Measurements from ENCODE around the gene HEXD. TPM values are rescaled to one million over a fixed set of nuclear protein-coding genes. Genes with fewer than 3 reads are reported as not detected.

The HEXD gene
- total RNA-seq, 1 donor from 2014 or later, result 9.7 TPM

DNA sequence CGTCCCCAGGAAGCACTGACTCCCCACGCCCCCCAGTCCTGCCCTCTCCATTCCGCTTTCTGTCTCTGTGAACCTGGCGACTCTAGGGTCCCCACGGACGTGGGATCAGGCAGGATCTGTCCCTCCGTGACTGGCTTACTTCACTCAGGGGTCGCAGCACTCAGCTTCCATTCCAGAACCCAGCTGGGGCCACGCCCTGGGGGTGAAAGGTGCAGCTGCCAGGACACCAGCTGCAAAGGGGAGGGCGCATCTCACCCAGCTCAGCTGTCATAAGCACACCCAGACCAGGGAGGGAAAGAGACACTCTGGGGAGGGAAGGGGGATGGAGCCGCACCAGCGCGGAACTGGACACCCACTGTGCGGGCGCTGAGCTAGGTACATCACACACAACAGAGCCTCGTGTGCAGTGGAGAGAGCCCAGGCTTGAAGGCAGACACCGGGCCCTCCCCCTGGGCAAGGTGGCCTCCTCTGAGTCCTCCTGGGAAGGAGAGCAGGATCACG is 18.5 kb upstream of the HEXD start:
- TF ChIP-seq, protein P1, sequence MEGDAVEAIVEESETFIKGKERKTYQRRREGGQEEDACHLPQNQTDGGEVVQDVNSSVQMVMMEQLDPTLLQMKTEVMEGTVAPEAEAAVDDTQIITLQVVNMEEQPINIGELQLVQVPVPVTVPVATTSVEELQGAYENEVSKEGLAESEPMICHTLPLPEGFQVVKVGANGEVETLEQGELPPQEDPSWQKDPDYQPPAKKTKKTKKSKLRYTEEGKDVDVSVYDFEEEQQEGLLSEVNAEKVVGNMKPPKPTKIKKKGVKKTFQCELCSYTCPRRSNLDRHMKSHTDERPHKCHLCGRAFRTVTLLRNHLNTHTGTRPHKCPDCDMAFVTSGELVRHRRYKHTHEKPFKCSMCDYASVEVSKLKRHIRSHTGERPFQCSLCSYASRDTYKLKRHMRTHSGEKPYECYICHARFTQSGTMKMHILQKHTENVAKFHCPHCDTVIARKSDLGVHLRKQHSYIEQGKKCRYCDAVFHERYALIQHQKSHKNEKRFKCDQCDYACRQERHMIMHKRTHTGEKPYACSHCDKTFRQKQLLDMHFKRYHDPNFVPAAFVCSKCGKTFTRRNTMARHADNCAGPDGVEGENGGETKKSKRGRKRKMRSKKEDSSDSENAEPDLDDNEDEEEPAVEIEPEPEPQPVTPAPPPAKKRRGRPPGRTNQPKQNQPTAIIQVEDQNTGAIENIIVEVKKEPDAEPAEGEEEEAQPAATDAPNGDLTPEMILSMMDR (IDR thresholded peaks at IDR 0.05; ENCODE audit: insufficient read depth, low read length, severe bottlenecking), result no peak
- DNase-seq (ENCODE audit: low read depth) (no peak), FAIRE-seq (no peak)
- H3K27me3 ChIP-seq (ENCODE audit: control insufficient read depth, insufficient read depth, low read length), result no peaks in the 10 kb centered on the region
- peaks cover 9% of the 10 kb centered on the region for H3K36me3 ChIP-seq (ENCODE audit: control insufficient read depth, insufficient read depth, low read length)
- no peak overlapping the region for H3K4me3 ChIP-seq (ENCODE audit: low read depth, low read length)

DNA sequence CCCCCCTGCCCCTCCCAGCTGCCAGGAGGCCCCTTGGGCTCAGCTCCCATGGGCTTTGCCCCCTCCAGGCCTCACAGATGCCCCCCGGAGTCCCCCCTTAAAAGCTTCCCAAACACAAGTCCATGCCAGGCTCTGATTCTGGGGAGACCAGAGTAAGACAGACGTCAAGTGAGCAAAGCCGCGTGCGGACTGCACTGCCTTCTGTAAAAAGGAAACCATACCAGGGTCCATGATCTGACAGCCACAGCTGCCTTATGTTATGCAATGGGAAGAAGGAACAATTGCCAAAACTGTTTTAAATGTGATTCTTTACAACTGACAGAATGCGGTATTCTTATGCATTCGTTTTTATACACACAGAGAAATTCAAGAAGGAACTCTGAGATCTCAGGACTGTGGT is 17.9 kb upstream of the HEXD start:
- FAIRE-seq (no peak), DNase-seq (ENCODE audit: low read depth) (no peak)
- H3K36me3 ChIP-seq (ENCODE audit: control insufficient read depth, insufficient read depth, low read length), result peaks cover 9% of the 10 kb centered on the region
- H3K4me3 ChIP-seq (ENCODE audit: low read depth, low read length), result no peak overlapping the region
- H3K27me3 ChIP-seq (ENCODE audit: control insufficient read depth, insufficient read depth, low read length), result no peaks in the 10 kb centered on the region
- TF ChIP-seq, protein P1 (IDR thresholded peaks at IDR 0.05; ENCODE audit: insufficient read depth, low read length, severe bottlenecking), result no peak

DNA sequence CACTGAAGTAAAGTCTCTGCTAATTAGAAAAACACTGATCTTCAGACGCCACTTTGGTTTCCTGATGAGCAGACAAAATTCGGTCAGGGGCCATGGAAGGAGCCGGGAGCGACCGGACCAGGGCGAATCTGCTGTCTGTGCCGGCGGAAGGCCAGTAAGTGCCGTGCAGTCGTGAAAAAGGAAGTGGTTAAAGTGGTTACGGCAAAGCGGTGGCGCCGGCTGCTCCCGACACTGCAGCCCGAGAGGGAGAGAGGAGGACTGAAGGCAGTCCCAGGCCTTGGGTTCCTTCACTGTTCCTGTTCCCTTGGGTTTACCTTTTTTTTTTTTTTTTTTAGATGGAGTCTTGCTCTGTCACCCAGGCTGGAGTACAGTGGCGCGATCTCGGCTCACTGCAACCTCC is 17.3 kb upstream of the HEXD start:
- no peak for FAIRE-seq
- H3K27me3 ChIP-seq (ENCODE audit: control insufficient read depth, insufficient read depth, low read length), result no peaks in the 10 kb centered on the region

DNA sequence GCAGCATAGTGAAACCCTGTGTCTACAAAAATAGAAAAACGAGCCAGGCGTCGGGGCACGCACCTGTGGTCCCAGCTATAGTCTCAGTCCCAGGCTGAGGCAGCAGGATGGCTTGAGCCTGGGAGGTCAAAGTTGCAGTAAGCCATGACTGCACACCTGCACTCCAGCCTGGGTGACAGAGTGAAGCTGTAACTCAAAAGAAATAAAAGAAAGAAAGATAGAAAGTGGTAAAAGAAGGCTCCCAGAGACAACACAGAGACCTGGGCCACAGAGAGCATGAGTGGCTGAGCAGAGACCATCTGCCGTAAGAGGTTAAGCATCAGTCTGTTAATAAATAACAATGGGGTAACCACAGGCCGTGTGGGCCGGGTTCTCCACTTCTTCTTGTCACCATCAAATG is 15.3 kb upstream of the HEXD start:
- Histone ChIP-seq H3K4me3 (ENCODE audit: low read depth, low read length) (no peak overlapping the region), H3K27me3 (ENCODE audit: control insufficient read depth, insufficient read depth, low read length) (no peaks in the 10 kb centered on the region), H3K36me3 (ENCODE audit: control insufficient read depth, insufficient read depth, low read length) (peaks cover 11% of the 10 kb centered on the region)
- FAIRE-seq (no peak), DNase-seq (ENCODE audit: low read depth) (no peak)
- TF ChIP-seq, protein P1 (IDR thresholded peaks at IDR 0.05; ENCODE audit: insufficient read depth, low read length, severe bottlenecking), result no peak

More for the DNA sequence above, 17.3 kb upstream of the HEXD start:
- TF ChIP-seq, protein P1 (IDR thresholded peaks at IDR 0.05; ENCODE audit: insufficient read depth, low read length, severe bottlenecking), result no peak
- Histone ChIP-seq H3K4me3 (ENCODE audit: low read depth, low read length) (no peak overlapping the region), H3K36me3 (ENCODE audit: control insufficient read depth, insufficient read depth, low read length) (peaks cover 9% of the 10 kb centered on the region)
- DNase-seq (ENCODE audit: low read depth), result no peak

DNA sequence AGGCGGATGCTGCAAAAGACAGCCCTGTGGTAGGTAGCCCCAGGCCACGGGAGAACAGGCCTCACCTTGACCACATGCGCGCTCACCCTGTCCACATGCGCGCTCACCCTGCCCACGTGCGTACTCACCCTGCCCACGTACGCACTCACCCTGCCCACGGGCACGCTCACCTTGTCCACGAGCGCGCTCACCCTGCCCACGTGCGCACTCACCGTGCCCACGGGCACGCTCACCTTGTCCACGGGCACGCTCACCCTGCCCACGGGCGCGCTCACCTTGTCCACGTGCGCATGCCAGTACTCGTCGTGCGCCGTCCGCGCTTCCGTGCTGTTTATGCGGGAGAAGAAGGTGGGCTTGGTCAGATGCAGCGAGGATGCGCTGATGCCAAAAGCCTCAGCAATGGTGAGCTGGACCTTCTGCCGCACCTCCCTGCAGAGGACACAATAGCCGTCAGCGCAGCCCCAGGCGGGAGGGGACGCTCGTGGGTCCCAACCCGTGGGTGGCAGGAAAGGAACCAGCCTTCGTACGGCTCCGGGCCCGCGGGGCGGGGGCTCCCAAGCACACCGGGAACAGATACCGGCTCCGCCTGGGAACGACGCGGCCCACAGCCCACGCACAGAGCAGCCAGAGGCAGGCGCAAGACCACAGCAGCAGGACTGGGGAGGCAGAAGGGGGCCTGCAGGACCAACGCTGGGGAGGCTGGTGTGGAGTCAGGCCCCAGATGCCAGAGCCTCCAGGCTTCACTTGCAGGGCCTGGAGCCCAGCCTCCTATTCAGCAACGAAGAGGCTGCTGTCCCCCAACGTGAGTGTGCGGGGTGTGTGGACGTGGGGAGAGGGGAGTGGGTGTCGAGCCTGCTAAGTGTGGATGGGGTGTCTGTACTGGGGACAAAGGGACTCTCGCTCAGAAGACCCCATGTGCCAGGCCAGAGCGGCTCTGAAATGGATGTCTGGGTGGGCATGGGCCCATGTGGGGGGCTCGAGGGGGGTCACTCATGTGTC is 14.2 kb upstream of the HEXD start:
- H3K4me3 ChIP-seq (ENCODE audit: low read depth, low read length), result no peak overlapping the region
- TF ChIP-seq, protein P1 (IDR thresholded peaks at IDR 0.05; ENCODE audit: insufficient read depth, low read length, severe bottlenecking), result no peak
- FAIRE-seq, result no peak
- H3K36me3 ChIP-seq (ENCODE audit: control insufficient read depth, insufficient read depth, low read length), result peaks cover 11% of the 10 kb centered on the region
- DNase-seq (ENCODE audit: low read depth), result no peak
- no peaks in the 10 kb centered on the region for H3K27me3 ChIP-seq (ENCODE audit: control insufficient read depth, insufficient read depth, low read length)
